Aorta (tissue), 5 donors: ENCODE data around the gene HNRNPF. TPM values are rescaled to one million over a fixed set of nuclear protein-coding genes. Genes with fewer than 3 reads are reported as not detected.
A peak's percentile ranks its signal among the peaks of the same experiment; 100 is the strongest.
"Not testable (repeated sequence)": the region's sequence is repeated elsewhere in the genome, so short reads cannot be mapped to it uniquely, and the experiment has no call there.

Experiments used
- ATAC-seq: fragments of 200-7000 bp; cut with Tn5 transposase; one replicate; pipeline ENCODE4 v1.9.1; 2022; ENCODE audit warnings: moderate library complexity; ENCODE audit not compliant: low FRiP score
- DNase-seq, 2 donors: peaks; one replicate each; pipeline ENCODE4 v3.0.0-alpha.2; 2020
- H3K27ac ChIP-seq, 2 donors: one replicate each; pipeline ENCODE4 v1.5.1; 2013; ENCODE audit warnings: low read length in 2 of 2, mild to moderate bottlenecking in 2 of 2, moderate library complexity in 2 of 2, control low read depth in 1 of 2, inconsistent platforms in 1 of 2, low read depth in 1 of 2
- H3K27me3 ChIP-seq, 2 donors: one replicate each; pipeline ENCODE4 v1.6.1; 2013; ENCODE audit warnings: control low read depth in 1 of 2, low read length in 1 of 2, mild to moderate bottlenecking in 1 of 2, moderate library complexity in 1 of 2; ENCODE audit not compliant: insufficient read depth in 2 of 2, control insufficient read depth in 1 of 2
- H3K36me3 ChIP-seq, 2 donors: one replicate each; pipeline ENCODE4 v1.6.1; 2013; ENCODE audit warnings: control low read depth in 1 of 2, low read length in 1 of 2, mild to moderate bottlenecking in 1 of 2; ENCODE audit not compliant: insufficient read depth in 2 of 2, control insufficient read depth in 1 of 2
- H3K4me1 ChIP-seq, 2 donors: one replicate each; pipeline ENCODE4 v1.6.1; 2013; ENCODE audit warnings: low read length in 2 of 2, control low read depth in 1 of 2, mild to moderate bottlenecking in 1 of 2, moderate library complexity in 1 of 2; ENCODE audit not compliant: insufficient read depth in 2 of 2, control insufficient read depth in 1 of 2
- H3K4me3 ChIP-seq, 2 donors: one replicate each; pipeline ENCODE4 v1.5.1; 2013; ENCODE audit warnings: low read length in 2 of 2, control low read depth in 1 of 2, mild to moderate bottlenecking in 1 of 2
- H3K9me3 ChIP-seq: one replicate; pipeline ENCODE4 v1.6.1; 2013; ENCODE audit warnings: mild to moderate bottlenecking, low read length; ENCODE audit not compliant: control insufficient read depth
- WGBS, 2 donors: extraction: QIAGEN DNeasy Blood & Tissue Kit; methylation state at CpG; one replicate each; pipeline ENCODE4 v1.1.7; 2013; 5-methylcytosine and 5-hydroxymethylcytosine counted together
- intact Hi-C, 2 donors: fragments of 100-400 bp; cut with DNase I; formaldehyde crosslinking; loops; one replicate each; pipeline versions ENCODE4 v1.14.2 to v1.15.0; 2022
- polyA plus RNA-seq, 2 donors: library from polyadenylated mRNA; stranded (reverse); fragments of 200-250 nt; gene quantifications; one replicate each; pipeline ENCODE4 v1.2.3, GENCODE V29; 2013
- total RNA-seq, 2 donors: library from RNA; stranded (reverse); fragmentation: NEBNext Ultra II Directional; extraction: Animal tissue kit (Norgen Biotek cat#: 25700); gene quantifications; one replicate each; pipeline ENCODE4 v1.2.1, GENCODE V29; 2021
- donor health status: healthy with polysubstance abuse.
- donor health status: Bipolar disorder and iron deficiency.
- donor health status: DM: no; HTN: no; CAD: no.
- donor health status: DM: no; HTN: no; CAD: no.
- donor health status: DM: yes; HTN: yes; CAD: no.

HNRNPF gene
- total and polyA plus RNA-seq, 4 donors, result 54.3 to 114 (median 83.3) TPM

GRCh38 chr10:43446219-43447017 lies 37.4 kb upstream of the HNRNPF start:
- WGBS, 2 donors, result 97% methylated on average over 53 of the region's 53 CpGs
- H3K4me3 ChIP-seq, H3K36me3 ChIP-seq, intact Hi-C loops, H3K9me3 ChIP-seq, ATAC-seq, H3K27me3 ChIP-seq, H3K4me1 ChIP-seq, H3K27ac ChIP-seq: not testable (repeated sequence)
- DNase-seq, result peak in 1 of 2 donors; percentile 68

DNA sequence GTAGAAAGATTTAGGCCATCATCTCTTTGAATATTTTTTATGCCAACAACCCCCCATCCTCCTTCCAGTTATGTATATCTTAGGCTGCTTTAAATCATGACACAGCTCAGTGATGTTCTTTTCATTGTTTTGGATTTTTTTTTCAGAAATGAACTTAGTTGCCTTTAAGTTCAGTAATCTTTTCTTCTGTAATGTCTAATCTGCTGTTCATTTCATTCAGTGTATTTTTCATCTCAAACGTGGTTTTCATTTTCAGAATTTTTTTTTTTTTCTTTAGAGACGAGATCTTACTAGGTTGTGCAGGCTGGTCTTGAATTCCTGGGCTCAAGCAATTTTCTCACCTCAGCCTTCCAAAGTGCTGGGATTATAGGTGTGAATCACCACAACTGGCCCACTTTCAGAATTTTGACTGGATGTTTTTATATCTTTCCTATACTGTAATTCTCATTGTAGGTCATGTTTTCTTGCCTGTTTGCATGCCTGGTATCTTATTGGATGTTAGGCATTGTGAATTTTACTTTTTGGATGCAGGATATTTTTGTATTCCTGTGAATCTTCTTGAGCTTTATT lies 36.0 kb upstream of the HNRNPF start:
- WGBS, 2 donors, result 86 to 92% methylated on average over 2 of the region's 2 CpGs

DNA sequence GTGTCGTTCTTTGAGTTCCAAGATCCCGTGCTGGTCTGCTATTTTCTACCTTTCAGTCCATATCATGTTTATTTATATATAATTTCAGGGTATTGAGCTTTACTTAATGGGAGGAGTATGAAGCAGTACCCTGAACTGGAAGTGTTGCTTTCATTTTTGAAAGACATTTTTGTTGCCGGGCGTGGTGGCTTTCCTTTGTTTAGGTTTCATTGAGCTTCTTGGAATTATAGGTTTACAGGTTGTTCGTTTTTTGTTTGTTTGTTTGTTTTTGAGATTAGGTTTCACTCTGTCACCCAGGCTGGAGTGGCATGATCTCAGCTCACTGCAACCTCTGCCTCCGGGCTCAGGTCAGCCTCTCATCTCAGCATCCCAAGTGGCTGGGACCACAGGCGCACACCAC lies 35.3 kb upstream of the HNRNPF start:
- ATAC-seq (no peak), DNase-seq (no peak)
- Histone ChIP-seq H3K36me3 (no peaks in the 10 kb centered on the region), H3K9me3 (no peaks in the 10 kb centered on the region), H3K27ac (no peak overlapping the region), H3K27me3 (no peaks in the 10 kb centered on the region), H3K4me1 (no peaks in the 10 kb centered on the region), H3K4me3 (no peak overlapping the region)
- intact Hi-C loops, result no loop called here
- WGBS, 2 donors, result 89 to 90% methylated on average over 7 of the region's 7 CpGs

More for the DNA sequence above, 36.0 kb upstream of the HNRNPF start:
- H3K4me1 ChIP-seq, result no peaks in the 10 kb centered on the region
- DNase-seq (no peak), ATAC-seq (no peak)
- no peaks in the 10 kb centered on the region for H3K9me3 ChIP-seq
- intact Hi-C loops, result no loop called here
- no peaks in the 10 kb centered on the region for H3K36me3 ChIP-seq
- H3K27me3 ChIP-seq, result no peaks in the 10 kb centered on the region
- H3K4me3 ChIP-seq, result no peak overlapping the region
- no peak overlapping the region for H3K27ac ChIP-seq

DNA sequence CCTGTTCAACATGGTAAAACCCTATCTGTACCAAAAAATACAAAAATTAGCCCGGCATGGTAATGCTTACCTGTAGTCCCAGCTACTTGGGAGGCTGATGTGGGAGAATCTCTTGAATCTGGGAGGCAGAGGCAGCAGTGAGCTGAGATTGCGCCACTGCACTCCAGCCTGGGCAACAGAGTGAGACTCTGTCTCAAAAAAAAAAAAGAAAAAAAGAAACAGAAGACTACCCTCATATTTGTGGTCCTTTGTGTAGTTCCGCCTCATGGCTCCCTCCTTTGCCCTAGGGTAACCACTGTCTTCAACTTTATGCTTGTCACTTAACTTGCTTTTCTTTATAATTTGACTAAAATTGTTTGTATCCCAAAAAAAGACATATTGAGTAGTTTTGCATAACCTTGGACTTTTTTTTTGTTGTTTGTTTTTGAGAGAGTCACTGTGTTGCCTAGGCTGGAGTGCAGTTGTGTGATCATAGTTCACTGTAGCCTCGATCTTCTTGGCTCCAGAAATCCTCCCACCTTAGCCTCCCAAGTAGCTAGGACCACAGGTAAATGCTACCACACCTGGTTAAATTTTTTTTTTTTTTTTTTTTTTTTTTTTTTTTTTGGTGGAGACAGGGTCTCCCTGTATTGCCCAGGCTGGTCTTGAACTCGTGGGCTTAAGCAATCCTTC lies 31.6 kb upstream of the HNRNPF start:
- no peak for ATAC-seq
- 86 to 90% methylated on average over 5 of the region's 5 CpGs for WGBS, 2 donors
- Histone ChIP-seq H3K4me1 (no peaks in the 10 kb centered on the region), H3K9me3 (no peaks in the 10 kb centered on the region), H3K36me3 (no peaks in the 10 kb centered on the region), H3K27ac (no peak overlapping the region), H3K4me3 (no peak overlapping the region), H3K27me3 (no peaks in the 10 kb centered on the region)
- intact Hi-C loops, result no loop called here
- no peak for DNase-seq

- Histone ChIP-seq H3K27me3 (no peaks in the 10 kb centered on the region), H3K4me1 (no peaks in the 10 kb centered on the region), H3K27ac (peak overlapping the region in 1 of 2 donors; percentile 87), H3K36me3 (no peaks in the 10 kb centered on the region), H3K9me3 (no peaks in the 10 kb centered on the region), H3K4me3 (peak overlapping the region; percentile 5 to 59)
- WGBS, 2 donors, result 4 to 6% methylated on average over 26 to 30 of the region's 30 CpGs
- intact Hi-C loops, result loop anchor here in 1 of 2 donors (2.0 to 5.0 kb wide), 2 partner anchors 17 to 40 kb away; no protein-coding TSS in a partner anchor
- DNase-seq, result no peak
- ATAC-seq, result peak; percentile 4
These were observed 28.3 kb upstream of the HNRNPF start for GRCh38 chr10:43437141-43437870.

DNA sequence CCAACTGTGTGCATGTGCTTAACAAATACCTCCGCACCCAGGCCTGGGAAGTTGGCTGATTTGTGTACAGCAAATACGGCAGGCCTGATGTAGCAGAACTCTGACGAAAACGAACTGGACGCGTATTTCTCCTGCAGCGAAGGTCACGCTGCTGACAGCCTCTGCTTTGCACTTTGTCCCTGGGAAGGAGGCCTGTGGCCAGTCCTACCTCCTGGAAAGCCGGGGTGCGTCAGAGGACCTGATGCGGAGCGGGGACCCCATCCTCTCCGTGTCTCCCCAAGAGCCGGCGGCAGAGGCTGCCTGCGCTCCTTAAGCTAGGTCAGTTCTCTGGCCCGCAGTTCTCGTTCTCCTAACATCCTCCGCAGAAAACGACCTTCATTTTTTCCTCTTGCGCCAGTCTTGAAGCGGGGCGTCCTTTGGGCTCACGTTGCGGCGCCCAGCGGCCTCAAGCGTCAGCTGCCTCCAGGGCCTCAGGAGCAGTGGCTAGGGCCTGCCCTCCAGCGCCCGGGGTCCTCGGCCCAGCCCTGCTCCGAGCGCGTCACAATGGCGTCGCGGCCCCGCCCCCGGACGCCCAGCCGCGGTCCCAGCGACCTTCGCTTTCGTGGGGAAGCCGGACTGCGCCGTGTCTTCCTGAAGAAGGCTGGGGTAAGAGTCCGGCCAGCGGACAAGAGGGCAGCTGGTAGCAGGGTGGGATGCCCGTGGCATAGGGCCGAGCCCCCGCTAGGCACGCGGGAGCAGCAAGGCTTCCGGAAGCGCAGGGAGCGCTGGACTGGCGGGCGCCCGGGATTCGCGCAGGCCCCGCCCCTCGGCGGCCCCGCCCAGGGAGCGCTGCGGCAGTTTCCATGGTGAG lies 27.5 kb upstream of the HNRNPF start, which contains the start of gene ZNF487:
TSS of gene ZNF487 (plus strand) at position 821 of the 850 bp plus-strand sequence. CDS start 38,703 bp downstream, outside the sequence.
- peak within 1 kb of the TSS; percentile 70 to 94 for H3K27ac ChIP-seq
- ATAC-seq, result peak; percentile 99
- H3K4me3 ChIP-seq, result peak within 1 kb of the TSS; percentile 59 to 79
- no peaks in the 10 kb centered on the region for H3K27me3 ChIP-seq
- intact Hi-C loops, result loop anchor here in 1 of 2 donors (2.0 to 5.0 kb wide), 2 partner anchors 16 to 39 kb away; no protein-coding TSS in a partner anchor
- H3K36me3 ChIP-seq, result no peaks in the 10 kb centered on the region
- no peaks in the 10 kb centered on the region for H3K4me1 ChIP-seq
- peak; percentile 93 to 96 for DNase-seq
- no peaks in the 10 kb centered on the region for H3K9me3 ChIP-seq
- 0% methylated on average over 69 of the region's 69 CpGs for WGBS, 2 donors

- Histone ChIP-seq H3K27ac (no peak overlapping the region), H3K9me3 (no peaks in the 10 kb centered on the region), H3K36me3 (no peaks in the 10 kb centered on the region), H3K4me1 (no peaks in the 10 kb centered on the region), H3K4me3 (no peak overlapping the region), H3K27me3 (no peaks in the 10 kb centered on the region)
- intact Hi-C loops, result no loop called here
- DNase-seq (peak in 1 of 2 donors; percentile 11), ATAC-seq (no peak)
- WGBS, 2 donors, result 86 to 90% methylated on average over 8 of the region's 8 CpGs
These were observed 22.1 kb upstream of the HNRNPF start for GRCh38 chr10:43430926-43431663.
